Spleen (tissue), 11 donors: ENCODE data around the gene OPCML. TPM values are rescaled to one million over a fixed set of nuclear protein-coding genes. Genes with fewer than 3 reads are reported as not detected.
A peak's percentile ranks its signal among the peaks of the same experiment; 100 is the strongest.

ENCODE experiments used
- DNase-seq: peaks from one replicate; pipeline ENCODE4 v3.0.0-alpha.2; 2020
- H3K27ac ChIP-seq, 8 donors: fragments of 200-600 bp; sonication (generic) in 7 of 8; 1 replicate in 4 of 8; 2 replicates in 4 of 8; pipeline versions ENCODE4 v1.5.0 to v1.8.0; 2016 to 2021; ENCODE audit warnings: inconsistent platforms in 4 of 8, mild to moderate bottlenecking in 4 of 8, moderate library complexity in 1 of 8
- H3K27me3 ChIP-seq, 7 donors: fragments of 200-600 bp; sonication (generic) in 6 of 7; replicated peaks in 1 of 7; 1 replicate in 4 of 7; 2 replicates in 3 of 7; pipeline versions ENCODE4 v1.5.0 to v1.8.0; 2016 to 2021; ENCODE audit warnings: inconsistent platforms in 3 of 7, mild to moderate bottlenecking in 1 of 7
- H3K36me3 ChIP-seq, 6 donors: fragments of 200-600 bp; sonication (generic) in 5 of 6; 1 replicate in 4 of 6; 2 replicates in 2 of 6; pipeline versions ENCODE4 v1.5.0 to v1.8.0; 2016 to 2021; ENCODE audit warnings: inconsistent platforms in 2 of 6
- H3K4me1 ChIP-seq, 6 donors: fragments of 200-600 bp; sonication (generic) in 5 of 6; 1 replicate in 3 of 6; 2 replicates in 3 of 6; pipeline versions ENCODE4 v1.5.0 to v1.8.0; 2016 to 2021; ENCODE audit warnings: inconsistent platforms in 3 of 6
- H3K4me3 ChIP-seq, 8 donors: fragments of 200-600 bp; sonication (generic) in 7 of 8; 1 replicate in 4 of 8; 2 replicates in 4 of 8; pipeline versions ENCODE4 v1.5.0 to v1.8.0; 2016 to 2021; ENCODE audit warnings: inconsistent platforms in 4 of 8, mild to moderate bottlenecking in 4 of 8, moderate library complexity in 2 of 8
- H3K9me3 ChIP-seq, 8 donors: fragments of 200-600 bp; sonication (generic) in 7 of 8; 1 replicate in 4 of 8; 2 replicates in 4 of 8; pipeline versions ENCODE4 v1.5.0 to v1.8.0; 2016 to 2021; ENCODE audit warnings: inconsistent platforms in 4 of 8
- POLR2A ChIP-seq, 3 donors: fragments of 450-650 bp; IDR thresholded peaks; one replicate each; pipeline ENCODE4 v1.5.1; 2017; ENCODE audit warnings: antibody characterized with exemption in 3 of 3, mild to moderate bottlenecking in 1 of 3
- POLR2AphosphoS5 ChIP-seq, 3 donors: sonication (generic); formaldehyde crosslinking; IDR thresholded peaks; one replicate each; pipeline ENCODE4 v1.5.1; 2017; ENCODE audit warnings: antibody characterized with exemption in 3 of 3
- WGBS, 5 donors: extraction: QIAGEN DNeasy Blood & Tissue Kit in 3 of 5; methylation state at CpG; one replicate each; pipeline versions ENCODE4 v1.1.5 to v1.1.7; 2013 to 2018; 5-methylcytosine and 5-hydroxymethylcytosine counted together
- intact Hi-C: fragments of 100-400 bp; cut with DNase I; formaldehyde crosslinking; loops from one replicate; pipeline ENCODE4 v1.15.0; 2023; ENCODE audit warnings: low total_unique reads
- polyA plus RNA-seq, 3 donors: library from polyadenylated mRNA; stranded (reverse); fragments of 200-250 nt; gene quantifications; one replicate each; pipeline ENCODE4 v1.2.1, GENCODE V29; 2013
- total RNA-seq, 7 donors: library from RNA; depleted of rRNA in 3 of 7; stranded (reverse); fragments of >200 nt in 3 of 7; fragmentation: NEBNext Ultra II Directional in 4 of 7; extraction: Animal tissue kit (Norgen Biotek cat#: 25700) in 4 of 7; gene quantifications; one replicate each; pipeline versions ENCODE4 v1.1.0 to v1.2.1, GENCODE V29; 2016 to 2021
- TF ChIP-seq, protein P1 (sequence below), 11 experiments: fragments of 200-600 bp in 7 of 11; fragments of 450-650 bp in 4 of 11; sonication (generic) in 4 of 11; IDR thresholded peaks in 8 of 11; conservative IDR thresholded peaks in 3 of 11; 1 replicate in 7 of 11; 2 replicates in 4 of 11; pipeline versions ENCODE4 v1.4.0 to v1.8.0; 2016 to 2021; ENCODE audit warnings: antibody characterized with exemption in 11 of 11, inconsistent platforms in 4 of 11, mild to moderate bottlenecking in 1 of 11
- donor health status: healthy with polysubstance abuse.
- donor health status: DM: no; HTN: no; CAD: no; lungs with moderate emphysema.
- donor health status: DM: no; HTN: no; CAD: no.
- donor health status: Bipolar disorder and iron deficiency.
- donor health status: healthy.
- donor health status: DM: no; HTN: no; CAD: no.
- donor health status: DM: yes; HTN: yes; CAD: no.

Gene OPCML
- total and polyA plus RNA-seq, 10 donors, result 0.09 to 10.7 (median 3.1) TPM

- no peak overlapping the region for H3K4me3 ChIP-seq
- 28 to 53% (median 33%) methylated on average over 8 of the region's 8 CpGs for WGBS, 5 donors
- H3K27me3 ChIP-seq, result peaks cover 0 to 47% (median 4%) of the 10 kb centered on the region in 7 donors
- intact Hi-C loops, result loop anchor here (10.0 kb wide), 1 partner anchor 69 kb away; no protein-coding TSS in a partner anchor
- TF ChIP-seq, protein P1, sequence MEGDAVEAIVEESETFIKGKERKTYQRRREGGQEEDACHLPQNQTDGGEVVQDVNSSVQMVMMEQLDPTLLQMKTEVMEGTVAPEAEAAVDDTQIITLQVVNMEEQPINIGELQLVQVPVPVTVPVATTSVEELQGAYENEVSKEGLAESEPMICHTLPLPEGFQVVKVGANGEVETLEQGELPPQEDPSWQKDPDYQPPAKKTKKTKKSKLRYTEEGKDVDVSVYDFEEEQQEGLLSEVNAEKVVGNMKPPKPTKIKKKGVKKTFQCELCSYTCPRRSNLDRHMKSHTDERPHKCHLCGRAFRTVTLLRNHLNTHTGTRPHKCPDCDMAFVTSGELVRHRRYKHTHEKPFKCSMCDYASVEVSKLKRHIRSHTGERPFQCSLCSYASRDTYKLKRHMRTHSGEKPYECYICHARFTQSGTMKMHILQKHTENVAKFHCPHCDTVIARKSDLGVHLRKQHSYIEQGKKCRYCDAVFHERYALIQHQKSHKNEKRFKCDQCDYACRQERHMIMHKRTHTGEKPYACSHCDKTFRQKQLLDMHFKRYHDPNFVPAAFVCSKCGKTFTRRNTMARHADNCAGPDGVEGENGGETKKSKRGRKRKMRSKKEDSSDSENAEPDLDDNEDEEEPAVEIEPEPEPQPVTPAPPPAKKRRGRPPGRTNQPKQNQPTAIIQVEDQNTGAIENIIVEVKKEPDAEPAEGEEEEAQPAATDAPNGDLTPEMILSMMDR (IDR thresholded peaks at IDR 0.05 in 8 of 11, conservative IDR thresholded peaks at IDR 0.05 in 3 of 11), result no peak
- no peak for TF ChIP-seq POLR2AphosphoS5 (IDR thresholded peaks at IDR 0.05)
- no peak for TF ChIP-seq POLR2A (IDR thresholded peaks at IDR 0.05)
- H3K36me3 ChIP-seq, result no peaks in the 10 kb centered on the region
- H3K27ac ChIP-seq, result no peak overlapping the region
- no peaks in the 10 kb centered on the region for H3K9me3 ChIP-seq
- no peaks in the 10 kb centered on the region for H3K4me1 ChIP-seq
- DNase-seq, result no peak
Observed at GRCh38 chr11:133154076-133154475, 378.2 kb downstream of the OPCML start.

GRCh38 chr11:133153031-133153430 is 379.3 kb downstream of the OPCML start:
- Histone ChIP-seq H3K27me3 (peaks cover 0 to 39% (median 4%) of the 10 kb centered on the region in 7 donors), H3K4me3 (no peak overlapping the region), H3K27ac (peak overlapping the region in 5 of 8 donors; percentile 18 to 51 (median 22)), H3K9me3 (no peaks in the 10 kb centered on the region), H3K36me3 (no peaks in the 10 kb centered on the region), H3K4me1 (no peaks in the 10 kb centered on the region)
- no peak for DNase-seq
- intact Hi-C loops, result loop anchor here (10.0 kb wide), 1 partner anchor 68 kb away; no protein-coding TSS in a partner anchor
- 52 to 67% (median 59%) methylated on average over 18 of the region's 18 CpGs for WGBS, 5 donors
- TF ChIP-seq POLR2A (IDR thresholded peaks at IDR 0.05) (no peak), POLR2AphosphoS5 (IDR thresholded peaks at IDR 0.05) (peak in 1 of 3 donors; percentile 22)
- TF ChIP-seq, protein P1 (IDR thresholded peaks at IDR 0.05 in 8 of 11, conservative IDR thresholded peaks at IDR 0.05 in 3 of 11), result no peak

- Histone ChIP-seq H3K27me3 (peaks cover 0 to 25% (median 0%) of the 10 kb centered on the region in 7 donors), H3K4me3 (no peak overlapping the region), H3K9me3 (no peaks in the 10 kb centered on the region), H3K36me3 (no peaks in the 10 kb centered on the region), H3K4me1 (no peaks in the 10 kb centered on the region), H3K27ac (no peak overlapping the region)
- intact Hi-C loops, result loop anchor here (10.0 kb wide), 1 partner anchor 65 kb away; no protein-coding TSS in a partner anchor
- WGBS, 5 donors, result 51 to 75% (median 59%) methylated on average over 4 to 5 of the region's 5 CpGs
- no peak for DNase-seq
- no peak for TF ChIP-seq POLR2A (IDR thresholded peaks at IDR 0.05)
- TF ChIP-seq POLR2AphosphoS5 (IDR thresholded peaks at IDR 0.05), result no peak
- TF ChIP-seq, protein P1 (IDR thresholded peaks at IDR 0.05 in 8 of 11, conservative IDR thresholded peaks at IDR 0.05 in 3 of 11), result no peak
Observed at GRCh38 chr11:133149698-133150097, 382.6 kb downstream of the OPCML start.

DNA sequence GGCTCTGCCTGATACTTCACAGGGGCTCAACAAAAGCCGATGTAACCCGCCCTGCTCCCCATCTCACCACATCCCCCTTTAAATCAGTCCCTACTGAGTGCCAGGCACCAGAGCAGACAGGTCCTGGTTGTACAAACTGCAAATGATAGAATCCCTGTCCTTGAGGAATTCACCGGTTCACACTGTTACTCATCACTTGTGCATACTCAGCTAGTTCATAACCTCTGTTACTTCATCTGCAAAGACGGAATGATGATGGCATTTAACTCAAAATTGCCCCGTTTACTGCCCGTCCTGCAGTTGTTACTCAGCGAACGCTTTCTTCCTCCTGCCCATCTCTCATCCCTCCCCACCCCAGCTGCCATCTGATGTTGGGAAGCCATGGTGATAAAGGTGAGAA is 384.7 kb downstream of the OPCML start:
- intact Hi-C loops, result no loop called here
- TF ChIP-seq POLR2A (IDR thresholded peaks at IDR 0.05) (no peak), POLR2AphosphoS5 (IDR thresholded peaks at IDR 0.05) (no peak)
- TF ChIP-seq, protein P1 (IDR thresholded peaks at IDR 0.05 in 8 of 11, conservative IDR thresholded peaks at IDR 0.05 in 3 of 11), result no peak
- Histone ChIP-seq H3K4me1 (no peaks in the 10 kb centered on the region), H3K27me3 (peaks cover 0 to 9% (median 0%) of the 10 kb centered on the region in 7 donors), H3K36me3 (no peaks in the 10 kb centered on the region), H3K9me3 (no peaks in the 10 kb centered on the region), H3K27ac (no peak overlapping the region), H3K4me3 (no peak overlapping the region)
- no peak for DNase-seq
- 88 to 94% (median 92%) methylated on average over 8 of the region's 8 CpGs for WGBS, 5 donors
